Fibroblast of peridontal ligament (primary cell): ENCODE measurements around the gene PSG3.
A peak's percentile ranks its signal among the peaks of the same experiment; 100 is the strongest.
"Not testable (repeated sequence)": the region's sequence is repeated elsewhere in the genome, so short reads cannot be mapped to it uniquely, and the experiment has no call there.

Experiments
- DNase-seq: peaks from one replicate; pipeline ENCODE4 v3.0.0-alpha.2; 2010; ENCODE audit errors: extremely low read depth

PSG3 gene

DNA sequence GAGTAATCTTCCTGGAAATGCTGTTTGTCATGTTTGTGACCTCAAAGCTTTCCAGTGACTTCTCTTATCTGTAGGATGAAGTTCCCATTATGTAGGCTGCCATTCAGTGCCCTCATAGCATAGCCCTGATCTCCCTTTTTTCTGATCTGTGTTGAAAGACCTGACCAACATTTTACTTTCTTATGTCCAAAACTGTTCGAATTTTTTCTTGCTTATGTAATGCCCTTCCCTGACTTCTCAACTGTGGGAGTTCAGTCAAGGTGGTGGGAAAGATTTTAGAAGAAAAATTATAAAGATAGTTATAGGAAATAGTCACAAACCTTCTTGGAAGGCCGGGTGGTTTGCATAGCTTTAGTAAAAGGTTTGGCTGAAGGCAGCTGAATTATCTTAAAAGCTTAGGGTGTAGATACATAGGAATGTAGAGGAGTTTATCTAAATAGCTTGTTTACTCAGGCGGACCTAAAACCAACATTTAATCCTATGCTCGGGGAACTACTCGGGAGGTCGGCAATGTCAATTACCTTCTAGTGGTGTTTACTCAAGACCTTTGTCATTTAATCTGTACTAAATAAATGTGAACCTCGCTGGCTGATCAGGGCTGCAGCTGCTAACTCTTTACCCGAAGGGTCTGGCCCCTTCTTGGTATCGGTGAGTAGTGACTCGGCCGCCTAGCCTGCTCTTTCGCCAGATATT is 44.3 kb downstream of the PSG3 start:
- no peak for DNase-seq

GRCh38 chr19:42693760-42694350 is 46.4 kb downstream of the PSG3 start:
- DNase-seq = peak; percentile 45

- peak; percentile 53 for DNase-seq
These were observed 56.3 kb downstream of the PSG3 start for GRCh38 chr19:42683917-42684513.

GRCh38 chr19:42676326-42676725 is 64.0 kb downstream of the PSG3 start:
- DNase-seq = not testable (repeated sequence)

- not testable (repeated sequence) for DNase-seq
These were observed 65.7 kb downstream of the PSG3 start for GRCh38 chr19:42674549-42674948.
